Bronchial epithelial cell (primary cell): ENCODE data around the gene WRAP73. TPM values are rescaled to one million over a fixed set of nuclear protein-coding genes. Genes with fewer than 3 reads are reported as not detected.
"Not testable (repeated sequence)": the region's sequence is repeated elsewhere in the genome, so short reads cannot be mapped to it uniquely, and the experiment has no call there.

ENCODE experiments used
- DNase-seq: peaks from one replicate; pipeline ENCODE4 v3.0.0-alpha.2; 2010; ENCODE audit warnings: low read depth
- FAIRE-seq: peaks from 2 replicates; lab custom pipeline; 2011; peaks lifted over from hg19 to GRCh38; lab: Jason Lieb, UNC
- H3K27me3 ChIP-seq: 2 replicates; pipeline ENCODE4 v1.5.1; 2011; ENCODE audit warnings: low read length; ENCODE audit not compliant: control insufficient read depth, insufficient read depth
- H3K36me3 ChIP-seq: 2 replicates; pipeline ENCODE4 v1.5.1; 2011; ENCODE audit warnings: low read length; ENCODE audit not compliant: control insufficient read depth, insufficient read depth
- H3K4me3 ChIP-seq: 2 replicates; pipeline ENCODE4 v1.5.1; 2011; ENCODE audit warnings: mild to moderate bottlenecking, low read depth, low read length, control low read depth
- total RNA-seq: library from RNA; depleted of rRNA; stranded (reverse); fragments of >200 nt; gene quantifications from 2 replicates; pipeline ENCODE4 v1.2.1, GENCODE V29; 2014
- TF ChIP-seq, protein P1 (sequence below): IDR thresholded peaks from 2 replicates; pipeline ENCODE4 v1.5.1; 2011; ENCODE audit warnings: mild to moderate bottlenecking, moderate library complexity, low read length, control low read depth, inconsistent platforms; ENCODE audit not compliant: insufficient read depth, severe bottlenecking

WRAP73 gene
- total RNA-seq, 1 donor from 2014 or later = 21.3 TPM

DNA sequence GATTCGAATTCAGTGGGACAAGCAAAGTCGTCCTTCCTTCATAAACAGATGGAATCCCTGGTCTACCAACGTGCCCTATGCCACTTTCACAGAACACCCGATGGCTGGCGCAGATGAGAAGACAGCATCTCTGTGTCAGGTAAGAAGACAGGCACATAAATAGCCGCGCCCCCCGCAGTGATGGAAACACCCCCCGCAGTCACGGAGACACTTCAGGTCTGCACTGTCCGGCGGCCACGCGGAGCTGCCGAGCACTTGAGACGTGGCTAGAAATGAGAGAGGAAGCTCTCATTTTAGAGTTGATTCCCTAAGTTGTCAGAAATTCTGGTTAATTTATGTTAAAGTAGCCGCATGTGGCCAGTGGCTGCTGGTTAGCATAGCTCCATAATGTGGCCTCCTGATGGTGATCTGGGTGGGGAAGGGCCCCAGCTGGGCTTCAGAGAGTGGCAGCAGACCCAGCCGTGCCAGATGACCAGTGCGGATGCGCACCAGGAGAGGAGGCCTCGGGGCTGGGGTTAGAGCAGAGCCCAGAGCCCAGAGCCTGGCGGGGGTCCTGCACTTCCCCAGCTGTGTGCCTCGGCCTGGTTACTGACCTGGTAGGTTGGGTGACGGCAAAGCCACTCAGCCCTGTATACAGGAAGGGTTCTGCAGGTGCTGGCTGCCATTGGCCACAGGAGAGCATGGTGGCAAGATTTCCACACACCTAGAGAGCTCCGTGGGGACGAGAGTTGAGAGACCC, 22.2 kb downstream of the WRAP73 start:
- Histone ChIP-seq H3K36me3 (peaks cover 7% of the 10 kb centered on the region), H3K27me3 (no peaks in the 10 kb centered on the region), H3K4me3 (no peak overlapping the region)
- DNase-seq = no peak
- TF ChIP-seq, protein P1, sequence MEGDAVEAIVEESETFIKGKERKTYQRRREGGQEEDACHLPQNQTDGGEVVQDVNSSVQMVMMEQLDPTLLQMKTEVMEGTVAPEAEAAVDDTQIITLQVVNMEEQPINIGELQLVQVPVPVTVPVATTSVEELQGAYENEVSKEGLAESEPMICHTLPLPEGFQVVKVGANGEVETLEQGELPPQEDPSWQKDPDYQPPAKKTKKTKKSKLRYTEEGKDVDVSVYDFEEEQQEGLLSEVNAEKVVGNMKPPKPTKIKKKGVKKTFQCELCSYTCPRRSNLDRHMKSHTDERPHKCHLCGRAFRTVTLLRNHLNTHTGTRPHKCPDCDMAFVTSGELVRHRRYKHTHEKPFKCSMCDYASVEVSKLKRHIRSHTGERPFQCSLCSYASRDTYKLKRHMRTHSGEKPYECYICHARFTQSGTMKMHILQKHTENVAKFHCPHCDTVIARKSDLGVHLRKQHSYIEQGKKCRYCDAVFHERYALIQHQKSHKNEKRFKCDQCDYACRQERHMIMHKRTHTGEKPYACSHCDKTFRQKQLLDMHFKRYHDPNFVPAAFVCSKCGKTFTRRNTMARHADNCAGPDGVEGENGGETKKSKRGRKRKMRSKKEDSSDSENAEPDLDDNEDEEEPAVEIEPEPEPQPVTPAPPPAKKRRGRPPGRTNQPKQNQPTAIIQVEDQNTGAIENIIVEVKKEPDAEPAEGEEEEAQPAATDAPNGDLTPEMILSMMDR = no peak
- FAIRE-seq = no peak

DNA sequence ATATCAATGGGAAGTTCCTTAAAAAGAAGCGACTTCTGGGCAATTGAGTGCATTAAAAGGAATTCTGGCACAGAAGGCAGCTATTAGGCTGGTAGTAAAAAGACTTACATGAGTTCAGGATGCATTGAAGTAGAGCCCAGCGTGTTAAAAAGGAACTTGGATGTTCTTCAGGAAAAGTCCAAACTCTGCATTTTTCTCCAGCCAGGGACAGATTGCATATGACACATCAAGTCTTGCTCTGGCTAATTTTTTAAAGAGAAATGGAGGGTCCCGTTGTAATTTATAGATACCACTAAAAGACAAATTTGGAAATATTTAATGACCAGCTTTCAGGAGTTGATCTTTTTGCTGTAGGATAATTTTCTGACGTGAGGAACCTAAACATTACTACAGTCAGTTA, 23.9 kb downstream of the WRAP73 start:
- Histone ChIP-seq H3K4me3 (no peak overlapping the region), H3K36me3 (peaks cover 5% of the 10 kb centered on the region)

DNA sequence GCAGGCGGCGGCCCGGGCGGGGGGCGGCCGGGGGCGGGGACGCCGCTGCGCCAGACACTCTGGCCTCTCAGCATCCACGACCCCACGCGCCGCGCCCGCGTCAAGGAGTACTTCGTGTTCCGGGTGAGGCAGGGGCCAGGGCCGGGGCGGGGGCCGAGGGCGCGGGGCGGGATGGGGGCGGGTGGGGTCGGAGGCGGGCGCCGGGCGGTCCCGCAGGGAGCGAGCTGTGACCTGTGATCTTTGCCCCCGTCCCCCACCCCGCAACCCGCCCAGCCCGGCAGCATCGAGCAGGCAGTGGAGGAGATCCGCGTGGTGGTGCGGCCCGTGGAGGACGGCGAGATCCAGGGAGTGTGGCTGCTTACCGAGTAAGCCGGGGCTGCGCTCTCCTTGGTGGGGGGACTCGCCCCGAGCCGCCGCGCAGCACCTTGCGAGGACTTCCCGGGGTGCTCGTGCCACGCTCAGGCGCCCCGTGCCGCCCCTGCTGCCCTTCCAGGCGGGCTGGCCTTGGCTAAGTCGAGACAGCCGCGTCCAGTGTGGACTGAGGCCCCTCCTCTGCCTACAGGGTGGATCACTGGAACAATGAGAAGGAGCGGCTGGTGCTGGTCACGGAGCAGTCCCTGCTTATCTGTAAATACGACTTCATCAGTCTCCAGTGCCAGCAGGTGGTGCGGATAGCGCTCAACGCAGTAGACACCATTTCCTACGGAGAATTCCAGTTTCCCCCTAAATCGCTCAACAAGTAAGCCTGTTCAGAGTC, 24.6 kb downstream of the WRAP73 start:
- FAIRE-seq = no peak
- peaks cover 5% of the 10 kb centered on the region for H3K36me3 ChIP-seq
- DNase-seq = peak; percentile 30
- TF ChIP-seq, protein P1 = peak; percentile 9
- no peaks in the 10 kb centered on the region for H3K27me3 ChIP-seq
- peak overlapping the region; percentile 93 for H3K4me3 ChIP-seq

More for the DNA sequence above, 23.9 kb downstream of the WRAP73 start:
- H3K27me3 ChIP-seq = no peaks in the 10 kb centered on the region
- TF ChIP-seq, protein P1 = no peak
- DNase-seq (no peak), FAIRE-seq (no peak)

DNA sequence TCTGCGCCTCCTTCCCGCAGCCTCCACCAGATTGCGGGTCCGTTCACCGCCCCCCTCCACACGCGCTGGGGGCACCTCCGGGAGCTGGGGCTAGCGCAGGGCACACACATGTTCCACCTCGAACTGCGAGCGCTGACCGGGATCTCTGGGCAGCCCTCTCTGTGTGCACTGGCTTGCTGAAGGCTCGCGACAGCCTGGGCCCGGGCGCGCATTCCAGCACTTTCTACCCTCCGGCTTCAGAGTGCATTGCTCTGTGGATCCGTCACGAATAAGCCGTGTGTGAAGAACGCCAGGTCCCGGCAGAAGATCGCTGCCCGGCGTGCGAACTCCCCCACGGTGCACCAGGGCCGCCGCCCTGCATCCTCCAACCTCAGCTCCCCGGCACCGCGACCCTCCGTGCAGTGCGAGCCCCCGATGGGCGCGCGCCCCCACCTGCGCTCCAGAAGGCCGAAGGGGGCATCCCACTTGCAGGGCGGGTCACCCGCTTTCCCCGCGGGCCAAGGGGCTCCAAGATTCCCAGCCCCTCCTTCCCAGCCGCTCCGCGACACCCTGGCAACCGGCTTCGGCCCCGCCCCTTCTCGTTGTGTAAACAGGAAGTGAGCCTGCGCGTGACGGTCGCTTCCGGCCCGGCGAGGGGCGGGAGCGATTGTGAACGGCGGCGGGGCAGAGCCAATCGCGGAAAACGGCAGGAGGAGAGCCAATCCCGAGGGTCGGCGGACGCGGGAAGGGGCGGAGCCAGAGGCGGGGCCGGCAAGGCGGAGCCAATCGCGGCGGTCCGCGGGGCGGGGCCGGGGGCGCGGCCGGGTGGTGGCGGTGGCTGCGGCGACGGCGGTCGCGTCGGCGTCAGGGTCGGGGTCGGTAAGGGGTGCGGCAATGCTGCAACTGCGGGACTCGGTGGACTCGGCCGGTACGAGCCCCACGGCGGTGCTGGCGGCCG, 25.4 kb downstream of the WRAP73 start, which contains the start of gene TPRG1L:
TPRG1L (plus strand) TSS at position 816 of the 937 bp plus-strand sequence; CDS start at position 874, 58 bp downstream.
- TF ChIP-seq, protein P1 = no peak
- no peak for FAIRE-seq

DNA sequence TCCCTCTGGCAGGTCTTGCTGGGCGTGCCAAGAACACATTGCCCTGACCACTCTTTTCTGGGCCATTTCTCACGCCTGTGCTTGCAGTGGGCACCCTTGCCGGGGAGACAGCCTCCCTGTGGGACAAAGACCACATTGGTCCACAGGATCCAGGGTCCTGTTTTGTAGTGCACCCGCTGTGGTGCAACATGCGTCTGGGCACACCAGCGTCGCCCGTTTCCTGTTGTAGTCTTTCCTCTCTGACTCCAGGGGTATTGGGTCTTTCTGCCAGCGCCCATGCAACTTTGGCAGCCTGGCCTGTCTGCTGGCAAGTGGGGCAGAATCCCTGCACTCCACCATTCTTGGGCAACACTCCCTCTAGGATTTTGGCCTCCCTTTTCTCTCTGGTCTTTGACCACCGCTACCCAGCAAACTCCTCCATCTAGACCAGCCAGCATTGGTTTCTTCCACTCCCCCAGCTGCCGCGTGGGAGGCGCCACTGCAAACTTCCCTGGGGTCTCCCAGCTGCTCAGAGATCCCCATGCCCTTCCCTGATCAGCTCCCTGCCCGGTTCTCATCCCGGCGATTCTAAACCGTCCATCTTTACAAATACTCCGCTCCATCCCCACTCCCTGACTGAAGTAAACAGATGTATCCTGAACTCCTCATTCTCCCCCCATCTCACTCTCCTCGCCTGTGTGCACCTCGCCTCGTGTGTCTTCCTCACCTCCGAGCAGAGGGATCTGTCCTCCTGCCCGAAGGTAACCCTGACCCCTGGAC, 26.3 kb downstream of the WRAP73 start:
- no peak for FAIRE-seq
- TF ChIP-seq, protein P1 = no peak

More for the DNA sequence above, 25.4 kb downstream of the WRAP73 start, which contains the start of gene TPRG1L:
- peak; percentile 84 for DNase-seq
- Histone ChIP-seq H3K36me3 (peaks cover 4% of the 10 kb centered on the region), H3K27me3 (no peaks in the 10 kb centered on the region), H3K4me3 (peak within 1 kb of the TSS; percentile 93)

DNA sequence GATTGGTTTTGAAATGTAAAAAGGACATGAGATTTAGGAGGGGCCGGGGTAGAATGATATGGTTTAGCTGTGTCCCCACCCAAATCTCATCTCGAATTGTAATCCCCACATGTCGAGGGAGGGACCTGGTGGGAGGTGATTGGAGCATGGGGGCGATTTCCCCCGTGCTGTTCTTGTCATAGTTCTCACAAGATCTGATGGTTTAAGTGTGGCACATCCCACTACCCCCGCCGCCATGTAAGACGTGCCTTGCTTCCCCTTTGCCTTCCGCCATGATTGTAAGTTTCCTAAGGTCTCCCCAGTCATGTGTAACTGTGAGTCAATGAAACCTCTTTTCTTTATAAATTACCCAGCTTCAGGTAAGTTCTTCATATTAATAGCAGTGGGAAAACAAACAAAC, 27.8 kb downstream of the WRAP73 start:
- not testable (repeated sequence) for H3K4me3 ChIP-seq, H3K36me3 ChIP-seq, DNase-seq, FAIRE-seq, H3K27me3 ChIP-seq

More for the DNA sequence above, 26.3 kb downstream of the WRAP73 start:
- DNase-seq = no peak
- H3K36me3 ChIP-seq = peaks cover 4% of the 10 kb centered on the region
- peak overlapping the region; percentile 93 for H3K4me3 ChIP-seq
- no peaks in the 10 kb centered on the region for H3K27me3 ChIP-seq
